ENCODE data around the gene ABCA10. TPM values are rescaled to one million over a fixed set of nuclear protein-coding genes. Genes with fewer than 3 reads are reported as not detected.

Gene ABCA10
- total RNA-seq, 6 donors from 2014 or later: 1.8 to 29.3 (median 5.1) TPM

- H3K27me3 ChIP-seq: no peaks in the 10 kb centered on the region
- peaks cover 0 to 6% (median 2%) of the 10 kb centered on the region in 4 donors for H3K4me1 ChIP-seq
- ATAC-seq (ENCODE audit: low FRiP score in 2 of 2) (no peak), DNase-seq (no peak)
- TF ChIP-seq CTCF (IDR thresholded peaks at IDR 0.05) (no peak), POLR2A (IDR thresholded peaks at IDR 0.05) (no peak), EP300 (IDR thresholded peaks at IDR 0.05) (no peak), POLR2AphosphoS5 (IDR thresholded peaks at IDR 0.05) (no peak)
- H3K4me3 ChIP-seq: no peak overlapping the region
- H3K9me3 ChIP-seq: peaks cover 0 to 10% (median 2%) of the 10 kb centered on the region in 4 donors
- no peaks in the 10 kb centered on the region for H3K36me3 ChIP-seq
- 93 to 100% methylated on average over 3 of the region's 3 CpGs for WGBS, 2 donors
- no peak overlapping the region for H3K27ac ChIP-seq
Measured at GRCh38 chr17:69230939-69231338, 2.3 kb upstream of the ABCA10 start.

DNA sequence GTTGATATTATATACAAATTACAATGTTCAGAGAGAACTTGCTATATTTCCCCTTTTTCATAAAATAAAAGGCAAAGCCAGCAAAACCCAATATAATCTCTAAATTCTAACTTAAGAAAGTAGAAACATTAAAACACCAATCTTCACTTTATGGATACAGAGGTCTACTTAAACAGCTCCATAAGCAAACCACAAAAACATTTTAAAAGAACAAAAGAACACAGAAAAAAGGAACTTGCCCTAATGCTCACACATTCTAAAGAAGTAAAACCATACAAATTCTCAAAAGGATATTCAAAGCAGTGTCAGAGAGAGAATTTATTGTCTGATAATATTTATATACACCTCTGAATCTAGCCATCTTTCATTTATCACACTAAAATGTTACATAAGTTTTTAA, 606 bp downstream of the ABCA10 start:
- H3K27ac ChIP-seq: peak overlapping the region in 1 of 4 donors; percentile 3
- H3K36me3 ChIP-seq: no peaks in the 10 kb centered on the region
- H3K4me3 ChIP-seq: peak overlapping the region in 2 of 4 donors; percentile 5 to 20
- TF ChIP-seq POLR2AphosphoS5 (IDR thresholded peaks at IDR 0.05) (no peak), CTCF (IDR thresholded peaks at IDR 0.05) (no peak), EP300 (IDR thresholded peaks at IDR 0.05) (no peak), POLR2A (IDR thresholded peaks at IDR 0.05) (no peak)
- H3K27me3 ChIP-seq: no peaks in the 10 kb centered on the region
- DNase-seq (no peak), ATAC-seq (ENCODE audit: low FRiP score in 2 of 2) (no peak)
- no peaks in the 10 kb centered on the region for H3K4me1 ChIP-seq
- H3K9me3 ChIP-seq: peaks cover 0 to 4% (median 2%) of the 10 kb centered on the region in 4 donors

- H3K4me1 ChIP-seq: no peaks in the 10 kb centered on the region
- H3K27ac ChIP-seq: peak overlapping the region in 1 of 4 donors; percentile 3
- H3K9me3 ChIP-seq: peaks cover 0 to 1% (median 0%) of the 10 kb centered on the region in 4 donors
- WGBS, 2 donors: 46 to 57% methylated on average over 2 of the region's 2 CpGs
- TF ChIP-seq POLR2A (IDR thresholded peaks at IDR 0.05): no peak
- no peak for TF ChIP-seq CTCF (IDR thresholded peaks at IDR 0.05)
- no peak for TF ChIP-seq POLR2AphosphoS5 (IDR thresholded peaks at IDR 0.05)
- H3K36me3 ChIP-seq: no peaks in the 10 kb centered on the region
- no peaks in the 10 kb centered on the region for H3K27me3 ChIP-seq
- H3K4me3 ChIP-seq: peak overlapping the region in 2 of 4 donors; percentile 5 to 20
- no peak for DNase-seq
- no peak for ATAC-seq (ENCODE audit: low FRiP score in 2 of 2)
Measured at GRCh38 chr17:69227541-69227940, 1.1 kb downstream of the ABCA10 start.

DNA sequence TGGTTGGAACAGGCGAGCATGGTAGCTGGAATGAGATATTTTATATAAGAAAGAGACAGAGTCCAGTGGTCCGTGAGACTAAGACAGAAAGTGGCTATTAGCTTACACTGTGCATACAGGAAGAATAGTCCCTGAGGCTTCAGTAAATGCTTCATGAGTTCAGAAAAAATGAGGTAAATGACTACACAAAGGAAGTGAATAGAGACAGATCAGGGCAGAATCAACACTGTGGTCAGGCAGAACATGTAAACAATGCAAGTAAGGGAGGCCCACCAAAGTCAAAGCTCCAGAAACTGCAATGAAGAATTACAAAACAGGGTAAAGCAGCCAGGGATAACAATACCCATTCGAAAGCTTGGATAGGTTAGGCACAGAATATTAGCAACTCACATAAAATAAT, 4.8 kb downstream of the ABCA10 start:
- WGBS, 2 donors: 80 to 82% methylated on average over 3 of the region's 3 CpGs
- no peak for ATAC-seq (ENCODE audit: low FRiP score in 2 of 2)

More for the DNA sequence above, 4.8 kb downstream of the ABCA10 start:
- no peak for TF ChIP-seq EP300 (IDR thresholded peaks at IDR 0.05)
- no peak for TF ChIP-seq CTCF (IDR thresholded peaks at IDR 0.05)
- TF ChIP-seq POLR2AphosphoS5 (IDR thresholded peaks at IDR 0.05): no peak
- no peak for TF ChIP-seq POLR2A (IDR thresholded peaks at IDR 0.05)
- Histone ChIP-seq H3K9me3 (no peaks in the 10 kb centered on the region), H3K27me3 (no peaks in the 10 kb centered on the region), H3K4me3 (no peak overlapping the region), H3K36me3 (no peaks in the 10 kb centered on the region), H3K4me1 (no peaks in the 10 kb centered on the region), H3K27ac (no peak overlapping the region)
- no peak for DNase-seq
